GM21723 (cell line): ENCODE data around the gene TIMM9.
"Not testable (repeated sequence)": the region's sequence is repeated elsewhere in the genome, so short reads cannot be mapped to it uniquely, and the experiment has no call there.

ENCODE experiments used
- ATAC-seq: cut with Tn5 transposase; IDR thresholded peaks from one replicate; pipeline ENCODE4 v1.9.1; 2021; ENCODE audit warnings: mild to moderate bottlenecking, moderate library complexity; ENCODE audit not compliant: unreplicated experiment

The TIMM9 gene, protein sequence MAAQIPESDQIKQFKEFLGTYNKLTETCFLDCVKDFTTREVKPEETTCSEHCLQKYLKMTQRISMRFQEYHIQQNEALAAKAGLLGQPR

DNA sequence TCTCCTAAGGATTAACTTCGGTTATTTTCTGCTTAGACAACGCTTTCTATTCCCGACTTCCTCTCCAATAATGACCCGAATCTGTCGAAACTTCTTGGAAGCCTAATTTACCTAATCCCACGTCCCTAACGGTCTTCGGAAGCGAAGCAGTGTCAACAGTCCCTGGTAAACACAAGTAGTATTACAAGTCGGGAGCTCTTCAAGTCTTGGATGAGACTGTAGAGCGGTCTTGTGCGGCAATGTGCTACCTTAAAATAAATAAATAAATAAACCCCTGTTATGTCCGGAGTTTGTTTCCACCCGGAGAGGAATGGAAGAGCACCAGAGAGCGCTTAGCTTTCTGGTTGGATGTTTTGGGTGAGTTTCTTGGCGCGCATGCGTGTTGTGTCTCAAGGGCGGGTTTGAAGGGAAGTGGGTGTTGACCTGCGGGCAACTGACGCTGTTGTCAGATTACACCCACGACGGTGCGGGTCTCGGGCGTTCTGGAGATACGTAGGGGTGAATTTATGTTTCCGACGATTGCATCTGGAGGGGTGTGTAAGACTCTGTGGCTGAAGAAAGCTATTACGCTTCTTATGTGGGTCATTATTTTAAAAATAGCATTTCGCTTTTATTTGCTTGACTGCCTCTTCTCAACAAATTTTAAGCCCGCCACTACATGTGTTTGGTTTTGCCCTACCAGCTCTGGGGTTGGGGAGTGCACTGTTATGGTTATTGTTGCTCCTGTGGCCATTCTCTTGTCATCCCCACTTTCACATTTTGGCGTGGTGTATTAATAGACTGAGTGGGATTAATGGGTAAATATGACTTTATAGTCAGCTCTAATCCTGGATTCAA lies at the start of gene TIMM9, which contains the start of gene KIAA0586:
Gene TIMM9 (minus strand): TSS at position 251 of the 837 bp plus-strand sequence. CDS start 15,586 bp downstream, outside the sequence.
Gene KIAA0586 (plus strand): TSS at position 439 of the 837 bp plus-strand sequence. CDS start 546 bp downstream, outside the sequence.
- peak; percentile 93 for ATAC-seq

DNA sequence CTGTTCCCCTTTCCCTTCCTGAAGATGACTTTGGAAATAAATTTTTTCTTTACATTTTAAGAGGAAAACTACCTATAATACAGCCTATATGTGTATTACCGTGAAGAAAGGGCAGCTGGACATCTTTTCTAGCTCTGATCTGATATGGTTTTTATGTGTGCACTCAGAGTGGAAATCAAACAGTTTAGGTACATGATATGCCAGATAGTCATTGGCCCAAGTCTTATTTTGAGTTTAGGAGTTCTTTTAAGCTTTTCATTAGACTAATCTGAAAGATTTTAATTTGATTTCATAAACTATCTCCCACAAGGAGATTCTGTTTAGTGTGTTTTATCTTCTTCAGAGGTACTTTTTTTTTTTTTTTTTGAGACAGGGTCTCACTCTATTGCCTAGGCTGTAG lies 49.0 kb upstream of the TIMM9 start:
- no peak for ATAC-seq

DNA sequence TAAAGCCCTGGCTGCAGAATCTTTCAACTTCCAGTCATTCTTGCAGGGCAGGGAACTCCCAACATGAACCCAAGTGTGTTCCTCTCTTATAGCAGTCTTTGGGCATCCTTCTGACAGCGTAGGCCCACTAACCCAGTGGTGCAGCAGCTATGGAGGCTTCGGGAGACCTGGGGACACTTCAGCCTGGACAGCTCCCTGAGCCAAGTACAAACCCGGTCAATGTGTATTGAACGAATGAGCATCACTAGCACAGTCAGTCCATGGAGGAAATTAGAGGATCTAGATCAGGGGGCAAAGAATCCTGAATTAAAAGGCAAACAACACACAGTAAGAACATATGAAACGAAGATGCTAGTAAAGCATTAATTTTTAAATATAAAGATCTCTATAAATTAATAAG lies 42.0 kb upstream of the TIMM9 start:
- ATAC-seq: no peak

DNA sequence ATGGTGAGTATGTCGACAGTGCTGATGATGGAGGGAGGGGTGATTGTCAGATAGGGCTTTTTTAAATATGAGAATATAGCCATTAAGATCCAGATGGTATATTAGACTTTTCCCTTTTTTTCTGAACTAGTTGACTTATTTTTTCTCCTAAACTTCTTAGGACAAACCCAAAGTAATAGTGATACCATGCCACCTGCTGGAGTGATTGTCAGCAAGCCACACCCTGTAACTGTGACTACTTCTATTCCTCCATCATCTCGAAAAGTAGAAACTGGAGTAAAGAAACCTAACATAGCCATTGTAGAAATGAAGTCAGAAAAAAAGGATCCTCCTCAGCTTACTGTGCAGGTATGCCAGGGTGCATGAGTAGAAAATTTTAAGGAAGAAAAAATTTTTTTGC lies 40.2 kb upstream of the TIMM9 start:
- ATAC-seq: no peak

DNA sequence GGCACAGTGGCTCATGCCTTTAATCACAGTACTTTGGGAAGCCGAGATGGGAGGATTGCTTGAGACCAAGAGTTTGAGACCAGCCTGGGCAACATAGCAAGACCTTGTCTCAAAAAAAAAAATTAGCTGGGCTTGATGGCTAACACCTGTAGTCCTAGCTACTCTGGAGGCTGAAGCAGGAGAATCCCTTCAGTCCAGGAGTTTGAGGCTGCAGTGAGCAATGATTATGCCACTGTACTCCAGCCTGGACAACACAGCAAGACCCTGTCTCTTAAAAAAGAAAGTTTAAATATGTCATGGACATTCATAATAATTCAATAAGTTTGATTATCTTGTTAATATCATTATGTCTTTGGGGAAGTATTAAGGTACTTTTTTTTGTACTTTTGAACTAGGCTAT lies 39.1 kb upstream of the TIMM9 start:
- ATAC-seq: no peak

DNA sequence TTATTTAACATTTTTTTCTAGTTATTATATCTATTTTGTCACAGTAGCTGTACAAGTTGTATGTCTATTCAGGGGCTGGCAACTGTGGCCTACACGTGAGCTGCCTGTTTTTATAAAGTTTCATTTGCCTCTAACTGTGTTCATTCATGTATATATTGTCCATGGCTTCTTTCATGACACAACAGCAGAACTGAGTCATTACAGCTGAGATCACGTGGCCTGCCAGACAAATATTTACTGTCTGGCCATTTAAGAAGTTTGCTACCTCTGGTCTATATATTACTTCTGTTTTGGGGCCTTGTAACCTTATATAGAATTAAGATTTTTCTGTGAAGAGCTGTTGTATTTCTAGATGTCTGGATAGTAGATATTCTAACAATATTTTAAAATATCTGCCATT lies 38.1 kb upstream of the TIMM9 start:
- ATAC-seq: no peak

DNA sequence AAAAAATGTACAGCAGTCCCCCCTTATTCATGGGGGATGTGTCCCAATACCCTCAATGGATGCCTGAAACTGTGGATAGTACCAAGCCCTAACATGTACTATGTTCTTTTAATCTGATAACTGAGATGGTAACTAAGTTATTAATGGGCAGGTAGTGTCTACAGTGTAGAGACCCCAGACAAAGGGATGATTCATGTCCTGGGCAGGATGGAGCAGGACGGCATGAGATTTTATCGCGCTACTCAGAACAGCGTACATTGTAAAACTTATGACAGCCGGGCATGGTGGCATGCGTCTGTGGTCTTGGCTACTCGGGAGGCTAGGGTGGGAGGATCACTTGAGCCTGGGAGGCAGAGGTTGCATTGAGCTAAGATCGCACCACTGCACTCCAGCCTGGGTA lies 37.3 kb upstream of the TIMM9 start:
- no peak for ATAC-seq

DNA sequence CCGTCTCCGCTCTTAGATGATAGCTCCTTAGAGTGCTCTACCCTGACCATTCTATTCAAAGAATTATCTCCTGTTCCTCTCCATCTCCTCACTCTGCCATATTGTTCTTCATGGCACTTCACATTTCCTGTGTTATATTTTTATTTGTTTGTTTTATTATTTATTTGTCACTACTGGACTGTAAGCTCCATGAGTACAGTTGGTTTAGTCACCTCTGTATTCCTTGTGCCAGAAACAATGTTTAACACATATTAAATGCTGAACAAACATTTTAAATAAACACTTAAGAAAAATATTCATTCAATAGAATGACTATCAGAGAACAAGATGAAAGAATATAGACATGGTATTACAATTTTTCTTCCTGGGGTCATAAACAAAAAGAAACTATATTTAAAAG lies 35.8 kb upstream of the TIMM9 start:
- ATAC-seq: no peak

DNA sequence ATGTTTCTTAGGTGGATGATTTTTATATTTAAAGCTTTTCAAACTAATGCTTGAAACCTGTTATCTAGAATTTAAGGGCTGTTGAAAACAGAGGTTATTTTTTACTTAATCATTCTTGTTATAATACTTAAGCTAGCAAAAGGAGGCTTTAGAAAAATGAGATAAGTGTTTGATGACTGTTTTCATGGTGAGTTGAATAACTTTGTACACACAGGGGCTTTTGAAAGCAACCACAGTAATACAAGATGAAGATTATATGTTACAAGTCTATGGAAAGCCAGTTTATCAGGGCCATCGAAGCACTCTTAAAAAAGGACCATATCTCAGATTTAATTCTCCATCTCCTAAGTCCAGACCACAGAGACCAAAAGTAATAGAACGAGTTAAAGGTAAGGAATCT lies 33.4 kb upstream of the TIMM9 start:
- no peak for ATAC-seq

DNA sequence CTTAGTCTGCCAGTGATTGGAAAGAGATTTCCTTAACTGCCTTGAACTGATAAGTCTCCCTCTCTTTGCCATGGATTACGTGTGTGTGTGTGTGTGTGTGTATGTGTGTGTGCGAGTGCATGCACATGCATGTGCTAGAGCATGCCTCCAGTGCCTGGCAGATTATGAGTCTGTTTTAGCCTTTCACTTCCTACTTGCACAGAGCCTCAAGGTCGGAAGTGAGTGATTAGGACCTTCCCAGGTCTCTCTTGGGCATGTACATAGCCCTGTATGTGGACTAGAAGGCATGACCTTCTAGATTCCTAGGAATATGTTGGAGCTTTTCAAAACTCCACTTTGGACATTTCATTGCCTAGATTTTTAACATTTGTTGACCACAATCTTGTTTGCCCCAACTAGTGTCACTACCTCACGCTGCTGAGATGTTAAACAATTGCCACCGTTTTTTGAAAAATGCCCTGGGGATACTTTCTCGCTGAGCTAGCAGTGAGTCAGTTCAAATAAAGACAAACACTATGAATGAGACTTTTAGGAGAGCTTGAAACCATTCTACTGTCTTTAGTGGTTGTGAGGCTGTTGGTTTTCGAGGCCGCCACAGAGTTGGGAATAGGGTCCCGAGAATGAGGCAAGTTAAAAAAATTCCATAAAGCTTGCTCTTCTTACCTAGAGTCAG lies 28.4 kb upstream of the TIMM9 start:
- no peak for ATAC-seq

DNA sequence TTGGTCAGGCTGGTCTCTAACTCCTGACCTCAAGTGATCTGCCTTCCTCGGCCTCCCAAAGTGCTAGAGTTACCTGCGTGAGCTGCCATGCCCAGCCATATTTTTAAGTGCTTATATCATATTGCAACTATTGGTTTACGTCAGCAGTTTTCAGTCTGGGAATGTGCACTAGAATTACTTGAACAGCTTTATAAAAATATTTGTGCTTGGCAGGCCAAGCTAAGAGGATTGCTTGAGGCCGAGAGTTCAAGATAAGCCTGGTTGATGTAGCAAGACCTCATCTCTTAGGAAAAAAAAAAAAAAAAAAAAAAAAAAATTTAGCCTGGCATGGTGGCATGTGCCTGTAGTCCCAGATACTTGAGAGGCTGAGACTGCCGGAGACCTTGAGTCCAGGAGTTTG lies 17.3 kb upstream of the TIMM9 start:
- ATAC-seq: no peak

DNA sequence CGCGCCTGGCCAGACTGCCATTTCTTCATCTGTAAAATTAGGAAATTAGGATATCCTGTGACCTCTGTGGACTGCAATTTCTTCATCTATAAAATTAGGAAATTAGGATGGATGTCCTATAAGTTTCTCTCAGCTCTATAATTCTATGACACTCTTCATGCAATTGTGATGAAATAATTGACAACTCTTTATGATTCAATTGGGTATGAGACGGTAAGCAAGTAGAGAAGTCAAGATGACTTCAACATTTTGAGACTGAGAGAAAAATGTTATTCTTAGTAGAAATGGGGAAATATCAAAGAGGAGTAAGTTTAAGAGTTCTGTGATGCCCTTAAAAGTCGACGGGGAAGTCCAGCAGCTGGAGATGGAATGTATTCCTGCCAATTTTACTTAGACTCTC lies 12.1 kb upstream of the TIMM9 start:
- no peak for ATAC-seq

DNA sequence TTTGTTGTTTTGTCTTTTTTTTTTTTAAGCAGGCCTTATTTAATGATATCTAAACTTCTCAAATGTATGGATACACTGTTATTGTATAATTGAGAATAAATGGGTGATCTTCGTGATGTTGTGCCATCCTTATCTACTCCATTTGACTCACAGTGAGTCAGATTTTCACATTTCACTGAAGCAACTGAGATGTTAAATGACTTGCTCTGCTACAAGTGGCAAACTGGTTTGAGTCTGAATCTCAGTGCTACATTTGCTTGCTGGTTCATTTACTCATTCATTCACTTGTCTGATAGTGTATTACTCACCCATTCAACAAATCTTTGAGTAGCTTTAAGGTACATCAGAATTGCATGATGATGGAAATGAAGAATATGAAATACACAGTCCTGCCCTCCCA lies 2.8 kb upstream of the TIMM9 start:
- no peak for ATAC-seq

DNA sequence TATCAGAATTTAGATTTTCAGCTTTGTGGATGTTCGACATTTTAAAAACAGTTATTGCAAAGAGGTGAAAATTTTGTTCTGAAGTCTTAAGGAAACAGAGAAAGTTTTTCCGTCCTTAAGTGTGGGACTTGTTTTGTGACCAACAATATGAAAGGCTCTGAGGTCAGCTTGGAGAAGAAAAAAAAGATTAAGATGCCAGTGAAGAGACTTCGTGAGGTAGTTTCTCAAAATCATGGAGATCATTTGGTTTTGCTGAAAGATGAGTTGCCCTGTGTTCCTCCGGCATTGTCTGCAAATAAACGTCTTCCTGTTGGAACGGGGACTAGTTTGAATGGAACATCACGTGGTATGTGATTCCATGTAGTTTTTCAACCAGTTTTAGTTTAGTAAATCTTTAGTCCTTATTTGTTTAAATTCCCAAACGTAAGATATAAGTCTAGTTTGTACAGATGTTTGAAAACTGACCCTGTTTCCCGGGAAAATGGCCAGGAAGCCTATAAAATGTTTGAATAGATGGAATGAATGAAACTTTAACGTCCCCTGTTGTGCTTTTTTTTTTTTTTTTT lies 870 bp upstream of the TIMM9 start:
- no peak for ATAC-seq

DNA sequence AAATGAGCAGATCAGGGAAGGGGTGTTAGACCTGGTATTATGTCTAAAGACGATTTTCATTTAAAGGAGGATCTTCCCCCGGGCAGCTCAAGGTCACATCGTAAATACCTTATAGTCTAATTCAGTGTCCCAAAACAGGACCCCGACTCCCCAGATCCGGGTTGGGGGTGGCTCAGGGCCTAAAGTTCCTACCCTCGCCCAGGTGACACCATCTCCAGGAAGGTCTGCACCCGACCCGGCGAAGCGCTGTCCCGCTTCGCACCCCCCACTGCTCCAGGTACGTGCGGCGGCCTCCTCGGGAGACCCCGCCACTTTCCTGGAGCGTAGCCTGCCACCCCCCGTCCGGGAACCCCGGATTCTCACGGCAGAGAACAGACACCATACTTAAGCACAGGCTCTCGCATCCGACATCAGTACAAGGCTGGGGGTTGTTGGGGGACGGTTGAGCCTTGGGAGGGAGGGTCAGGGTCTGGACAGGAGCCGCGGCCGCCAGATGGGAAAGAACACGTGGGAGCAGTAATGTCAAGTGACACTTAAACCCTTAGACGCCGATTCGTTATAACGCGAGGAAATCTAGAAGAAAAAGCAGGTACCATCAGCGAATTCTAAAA lies 556 bp downstream of the TIMM9 start:
- peak; percentile 46 for ATAC-seq

DNA sequence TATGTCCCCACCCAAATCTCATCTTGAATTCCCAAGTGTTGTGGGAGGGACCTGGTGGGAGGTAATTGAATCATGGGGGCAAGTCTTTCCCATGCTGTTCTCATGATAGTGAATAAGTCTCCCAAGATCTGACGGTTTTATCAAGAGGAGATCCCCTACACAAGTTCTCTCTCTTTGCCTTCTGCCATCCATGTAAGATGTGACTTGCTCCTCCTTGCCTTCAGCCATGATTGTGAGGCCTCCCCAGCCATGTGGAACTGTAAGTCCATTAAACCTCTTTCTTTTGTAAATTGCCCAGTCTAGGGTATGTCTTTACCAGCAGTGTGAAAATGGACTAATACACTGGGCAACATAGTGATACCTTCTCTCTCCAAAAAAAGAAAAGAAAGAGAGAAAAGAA lies 10.4 kb downstream of the TIMM9 start:
- not testable (repeated sequence) for ATAC-seq

DNA sequence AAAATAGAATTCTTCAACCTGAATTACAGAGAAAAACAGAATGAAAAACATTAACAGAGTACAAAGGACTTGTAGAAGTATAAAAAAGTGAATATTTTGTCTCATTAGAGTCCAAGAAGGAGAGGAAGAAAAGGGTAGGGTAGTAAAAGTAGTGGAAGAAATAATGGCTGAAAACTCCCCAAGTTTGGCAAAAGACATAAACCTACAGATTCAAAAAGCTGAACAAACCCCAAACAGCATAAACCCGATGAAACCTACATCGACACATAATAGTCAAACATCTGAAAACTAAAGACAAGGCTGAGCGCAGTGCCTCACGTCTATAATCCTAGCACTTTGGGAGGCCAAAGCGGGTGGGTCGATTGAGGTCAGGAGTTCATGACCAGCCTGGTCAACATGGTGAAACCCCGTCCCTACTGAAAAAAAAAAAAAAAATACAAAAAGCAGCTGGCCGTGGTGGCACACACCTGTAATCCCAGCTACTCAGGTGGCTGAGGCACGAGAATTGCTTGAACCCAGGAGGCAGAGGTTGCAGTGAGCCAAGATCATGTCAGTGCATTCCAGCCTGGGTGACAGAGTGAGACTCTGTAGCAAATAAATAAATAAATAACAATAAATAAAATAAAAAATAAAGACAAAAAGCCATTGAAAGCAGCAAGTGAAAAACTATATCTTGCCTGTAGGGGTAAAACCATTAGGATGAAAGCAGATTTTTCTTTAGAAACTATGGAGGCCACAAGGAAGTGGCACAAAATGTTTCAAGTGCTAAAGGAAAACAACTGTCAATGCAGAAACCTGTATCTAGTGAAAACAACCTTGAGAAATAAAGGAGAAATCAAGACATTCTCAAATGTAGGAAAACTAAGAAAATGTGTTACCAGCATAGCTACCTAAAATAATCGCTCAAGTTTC lies 11.4 kb downstream of the TIMM9 start:
- no peak for ATAC-seq

DNA sequence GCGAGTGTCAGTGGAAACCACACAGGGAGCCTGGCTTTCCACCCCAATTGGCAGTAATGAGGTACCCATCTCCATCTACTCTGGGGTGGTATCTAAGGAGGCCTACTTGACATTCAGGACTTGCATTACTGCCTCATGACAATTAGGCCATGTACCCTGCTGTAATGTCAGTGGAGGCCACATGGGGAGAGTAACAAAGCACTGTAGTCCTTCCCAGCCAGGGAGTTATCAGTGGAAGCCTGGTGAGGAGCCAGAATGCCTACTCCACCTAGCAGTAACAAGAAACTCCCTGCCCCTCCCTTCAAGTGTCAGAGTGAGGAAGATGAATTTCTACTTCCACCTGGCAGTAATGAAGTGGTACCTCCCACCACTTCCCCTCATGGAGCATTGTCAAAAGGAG lies 12.5 kb downstream of the TIMM9 start:
- no peak for ATAC-seq

DNA sequence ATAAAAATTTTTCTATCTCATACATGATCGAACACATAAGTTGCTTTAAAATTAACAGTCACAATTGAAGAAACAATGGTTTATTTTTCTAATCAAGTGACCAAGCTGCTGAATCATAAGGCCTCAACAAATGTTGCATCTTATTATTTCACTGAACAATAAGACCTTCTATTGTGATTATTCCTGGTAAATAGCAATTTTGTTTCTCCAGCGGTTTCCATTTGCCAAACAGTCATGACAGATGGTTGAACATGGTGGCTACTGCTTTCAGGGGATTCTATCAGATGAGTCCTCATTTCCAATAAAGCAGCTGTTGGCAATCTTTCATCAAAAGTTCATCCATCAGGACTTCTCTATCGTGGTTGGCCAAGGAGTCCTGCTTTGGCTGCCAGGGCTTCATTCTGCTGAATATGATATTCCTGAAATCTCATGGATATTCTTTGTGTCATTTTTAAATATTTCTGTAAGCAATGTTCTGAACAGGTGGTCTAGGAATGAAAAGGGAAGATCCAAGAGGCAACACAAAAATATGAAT lies 18.6 kb downstream of the TIMM9 start:
- ATAC-seq: no peak

DNA sequence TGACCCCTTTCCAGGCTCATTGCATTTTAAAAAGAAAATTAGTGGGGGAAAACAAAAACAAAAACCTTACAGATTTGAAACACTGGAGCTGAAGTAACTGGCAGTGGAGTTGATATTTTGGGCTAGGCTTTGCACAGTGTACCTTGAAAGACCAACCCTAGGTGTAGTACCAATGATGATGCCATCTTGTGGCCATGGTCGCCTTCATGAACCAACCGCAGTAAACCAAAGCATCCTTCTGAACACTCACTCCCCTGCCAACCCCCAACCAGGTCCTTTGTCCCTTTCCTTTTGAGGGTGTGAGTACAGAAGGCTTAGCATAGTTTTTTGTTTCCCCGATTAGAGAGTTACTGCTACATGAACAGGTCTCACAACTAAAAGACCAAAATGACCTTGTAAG lies 25.7 kb downstream of the TIMM9 start:
- ATAC-seq: no peak
